OCI-LY3 (cell line): Measurements from ENCODE around the gene GIMAP2.

Experiments
- H2AFZ ChIP-seq: fragments of 200-600, 300-600 bp; shearing (Covaris generic); 2 replicates; pipeline ENCODE4 v1.6.0; 2014; ENCODE audit warnings: antibody characterized with exemption, low read depth, low read length
- H3K27ac ChIP-seq: fragments of 200-600, 300-600 bp; sonication (generic); 2 replicates; pipeline ENCODE4 v1.5.1; 2014; ENCODE audit warnings: mild to moderate bottlenecking, low read length, moderate library complexity, mixed read lengths
- H3K27me3 ChIP-seq: fragments of 200-600, 300-600 bp; sonication (generic); 2 replicates; pipeline ENCODE4 v1.6.1; 2014; ENCODE audit warnings: low read depth, low read length, mixed read lengths
- H3K36me3 ChIP-seq: fragments of 200-600, 300-600 bp; sonication (generic); replicated peaks from 2 replicates; pipeline ENCODE3; 2014; ENCODE audit warnings: low read depth, low read length, mixed read lengths
- H3K4me1 ChIP-seq: fragments of 300-600, 200-600 bp; sonication (generic); 2 replicates; pipeline ENCODE4 v1.6.1; 2014; ENCODE audit warnings: low read length, mixed read lengths
- H3K4me2 ChIP-seq: fragments of 200-600, 300-600 bp; sonication (generic); 2 replicates; pipeline ENCODE4 v1.6.1; 2014; ENCODE audit warnings: low read length, mixed read lengths
- H3K4me3 ChIP-seq: fragments of 300-600, 200-600 bp; sonication (generic); 2 replicates; pipeline ENCODE4 v1.5.1; 2014; ENCODE audit warnings: antibody characterized with exemption, mild to moderate bottlenecking, low read length, moderate library complexity
- H3K79me2 ChIP-seq: fragments of 300-600, 200-600 bp; shearing (Covaris generic); 2 replicates; pipeline ENCODE4 v1.6.1; 2014; ENCODE audit warnings: mild to moderate bottlenecking, low read length, mixed read lengths
- H3K9ac ChIP-seq: fragments of 300-600, 200-600 bp; shearing (Covaris generic); 2 replicates; pipeline ENCODE4 v1.6.0; 2014; ENCODE audit warnings: mild to moderate bottlenecking, low read length, moderate library complexity
- H3K9me3 ChIP-seq: fragments of 200-600, 300-600 bp; shearing (Covaris generic); 2 replicates; pipeline ENCODE4 v1.6.1; 2014; ENCODE audit warnings: low read length, mixed read lengths; ENCODE audit not compliant: insufficient read depth
- H4K20me1 ChIP-seq: fragments of 200-600, 300-600 bp; sonication (generic); 2 replicates; pipeline ENCODE4 v1.6.1; 2016; ENCODE audit warnings: low read length, mixed read lengths; ENCODE audit not compliant: insufficient read depth
- EZH2phosphoT487 ChIP-seq: fragments of 200-600 bp; shearing (Covaris generic); IDR thresholded peaks from 2 replicates; pipeline ENCODE4 v1.6.1; 2018; ENCODE audit warnings: antibody characterized with exemption, mixed run types, low read depth
- TF ChIP-seq, protein P1 (sequence below): fragments of 200-600, 300-600 bp; sonication (generic); IDR thresholded peaks from 2 replicates; pipeline ENCODE4 v1.5.1; 2014; ENCODE audit warnings: antibody characterized with exemption, low read length, low read depth

GIMAP2 gene

DNA sequence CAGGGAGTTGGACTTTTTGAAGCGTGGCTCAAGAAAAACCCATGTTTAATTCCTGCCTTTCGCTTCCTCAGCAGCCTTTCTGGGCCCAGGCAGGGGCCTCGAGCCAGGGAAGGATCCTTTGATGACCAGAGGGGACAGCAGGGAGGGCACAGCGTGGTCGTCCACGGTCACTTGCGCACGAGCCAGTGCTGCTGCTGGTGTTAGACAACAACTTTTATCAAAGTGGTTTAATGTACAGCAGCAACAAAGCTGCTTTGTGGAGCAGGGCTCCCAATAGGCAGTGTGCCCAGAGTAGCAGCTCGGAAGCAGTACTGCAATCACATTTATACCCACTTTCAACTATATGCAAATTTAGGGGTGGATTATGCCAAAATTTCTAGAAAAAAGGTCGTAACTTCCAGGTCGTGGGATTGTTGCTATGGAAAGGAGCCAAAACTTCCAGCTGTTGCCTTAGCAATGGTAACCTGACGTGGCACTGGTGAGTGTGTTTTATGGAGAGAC lies 37.0 kb downstream of the GIMAP2 start:
- peaks cover 13% of the 10 kb centered on the region for H3K27me3 ChIP-seq
- H3K4me2 ChIP-seq = no peak overlapping the region
- no peak overlapping the region for H3K9ac ChIP-seq
- no peaks in the 10 kb centered on the region for H3K36me3 ChIP-seq
- no peaks in the 10 kb centered on the region for H3K79me2 ChIP-seq
- H3K9me3 ChIP-seq = no peaks in the 10 kb centered on the region
- H4K20me1 ChIP-seq = no peaks in the 10 kb centered on the region
- H2AFZ ChIP-seq = no peak overlapping the region
- no peak overlapping the region for H3K4me3 ChIP-seq
- no peaks in the 10 kb centered on the region for H3K4me1 ChIP-seq
- TF ChIP-seq EZH2phosphoT487 = no peak
- TF ChIP-seq, protein P1, sequence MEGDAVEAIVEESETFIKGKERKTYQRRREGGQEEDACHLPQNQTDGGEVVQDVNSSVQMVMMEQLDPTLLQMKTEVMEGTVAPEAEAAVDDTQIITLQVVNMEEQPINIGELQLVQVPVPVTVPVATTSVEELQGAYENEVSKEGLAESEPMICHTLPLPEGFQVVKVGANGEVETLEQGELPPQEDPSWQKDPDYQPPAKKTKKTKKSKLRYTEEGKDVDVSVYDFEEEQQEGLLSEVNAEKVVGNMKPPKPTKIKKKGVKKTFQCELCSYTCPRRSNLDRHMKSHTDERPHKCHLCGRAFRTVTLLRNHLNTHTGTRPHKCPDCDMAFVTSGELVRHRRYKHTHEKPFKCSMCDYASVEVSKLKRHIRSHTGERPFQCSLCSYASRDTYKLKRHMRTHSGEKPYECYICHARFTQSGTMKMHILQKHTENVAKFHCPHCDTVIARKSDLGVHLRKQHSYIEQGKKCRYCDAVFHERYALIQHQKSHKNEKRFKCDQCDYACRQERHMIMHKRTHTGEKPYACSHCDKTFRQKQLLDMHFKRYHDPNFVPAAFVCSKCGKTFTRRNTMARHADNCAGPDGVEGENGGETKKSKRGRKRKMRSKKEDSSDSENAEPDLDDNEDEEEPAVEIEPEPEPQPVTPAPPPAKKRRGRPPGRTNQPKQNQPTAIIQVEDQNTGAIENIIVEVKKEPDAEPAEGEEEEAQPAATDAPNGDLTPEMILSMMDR = no peak
- no peak overlapping the region for H3K27ac ChIP-seq

DNA sequence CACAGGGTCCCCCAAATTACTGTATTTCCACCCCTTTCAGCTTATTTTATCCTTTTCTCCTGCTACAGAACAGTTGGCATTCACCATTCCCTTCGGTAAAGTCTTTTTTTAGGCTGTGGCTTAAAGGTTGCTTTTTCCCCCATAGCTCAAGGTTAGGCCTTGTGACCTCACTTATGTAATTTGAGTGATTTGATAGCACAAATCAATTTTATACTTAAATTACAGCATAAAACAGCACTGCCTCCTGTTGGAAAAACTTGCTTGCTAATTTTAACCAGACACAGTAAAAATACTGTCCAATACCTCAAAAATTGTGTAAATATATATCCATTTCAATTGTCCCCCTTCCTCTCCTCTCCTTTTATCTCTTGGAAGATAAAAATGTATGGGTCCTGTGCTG lies 38.0 kb downstream of the GIMAP2 start:
- Histone ChIP-seq H3K9ac (no peak overlapping the region), H3K79me2 (no peaks in the 10 kb centered on the region), H4K20me1 (no peaks in the 10 kb centered on the region), H3K27me3 (peaks cover 15% of the 10 kb centered on the region), H3K36me3 (no peaks in the 10 kb centered on the region), H3K27ac (no peak overlapping the region), H2AFZ (no peak overlapping the region), H3K9me3 (no peaks in the 10 kb centered on the region), H3K4me1 (no peaks in the 10 kb centered on the region), H3K4me2 (no peak overlapping the region), H3K4me3 (no peak overlapping the region)
- TF ChIP-seq EZH2phosphoT487 = no peak
- TF ChIP-seq, protein P1 = no peak

DNA sequence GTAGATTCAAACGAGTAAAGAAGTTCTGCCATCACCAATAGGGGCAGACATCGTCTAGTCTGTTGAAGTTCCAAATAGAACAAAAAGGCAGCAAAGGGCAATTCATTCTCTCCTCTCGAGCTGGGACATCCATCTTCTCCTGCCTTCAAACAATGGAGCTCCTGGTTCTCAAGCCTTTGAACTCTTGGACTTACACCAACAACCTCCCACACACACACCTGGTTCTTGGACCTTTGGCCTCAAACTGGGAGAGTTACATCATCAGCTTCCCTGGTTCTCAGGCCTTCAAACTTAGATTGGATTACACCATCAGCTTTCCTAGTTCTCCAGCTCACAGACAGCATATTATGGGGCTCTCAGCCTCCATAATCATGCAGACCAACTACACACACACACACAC lies 41.9 kb downstream of the GIMAP2 start:
- Histone ChIP-seq H3K4me2 (no peak overlapping the region), H3K27me3 (peaks cover 19% of the 10 kb centered on the region), H3K4me3 (no peak overlapping the region), H3K27ac (no peak overlapping the region), H3K9me3 (no peaks in the 10 kb centered on the region), H3K79me2 (no peaks in the 10 kb centered on the region), H3K4me1 (no peaks in the 10 kb centered on the region), H3K36me3 (no peaks in the 10 kb centered on the region), H4K20me1 (no peaks in the 10 kb centered on the region), H3K9ac (no peak overlapping the region), H2AFZ (no peak overlapping the region)
- TF ChIP-seq, protein P1 = no peak
- TF ChIP-seq EZH2phosphoT487 = no peak

DNA sequence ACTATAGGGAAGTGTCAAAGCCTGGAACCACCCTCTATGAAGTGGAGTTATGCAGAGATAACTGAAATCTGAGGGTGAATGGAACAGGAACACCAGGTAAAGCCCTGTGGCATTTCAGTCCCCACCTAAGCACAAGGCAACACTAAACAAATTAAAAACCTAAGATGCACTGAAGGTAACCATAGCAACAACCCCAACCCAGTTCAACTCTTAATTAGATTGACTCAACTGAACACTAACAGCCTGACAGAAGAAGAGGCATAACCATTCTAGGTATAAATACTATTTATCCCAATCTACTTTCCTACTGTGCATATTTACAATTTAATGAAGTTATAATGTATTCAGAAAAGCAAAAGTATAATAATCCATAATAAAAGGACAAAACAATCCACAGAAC lies 42.5 kb downstream of the GIMAP2 start:
- Histone ChIP-seq H2AFZ (no peak overlapping the region), H3K9ac (no peak overlapping the region), H3K27me3 (peaks cover 19% of the 10 kb centered on the region), H3K4me1 (peaks cover under 1% of the 10 kb centered on the region), H3K79me2 (no peaks in the 10 kb centered on the region), H3K36me3 (no peaks in the 10 kb centered on the region), H3K4me2 (no peak overlapping the region), H4K20me1 (no peaks in the 10 kb centered on the region), H3K4me3 (no peak overlapping the region), H3K27ac (no peak overlapping the region), H3K9me3 (no peaks in the 10 kb centered on the region)
- TF ChIP-seq, protein P1 = no peak
- TF ChIP-seq EZH2phosphoT487 = no peak
